H1 (cell line): Measurements from ENCODE around the gene TPRA1. TPM values are rescaled to one million over a fixed set of nuclear protein-coding genes. Genes with fewer than 3 reads are reported as not detected.

Experiments used
- CHD7 ChIP-seq: fragments of 300-600 bp; sonication (generic); IDR thresholded peaks from 2 replicates; pipeline ENCODE4 v1.7.1; 2012; ENCODE audit warnings: low read length, moderate library complexity, mild to moderate bottlenecking, inconsistent platforms; ENCODE audit not compliant: insufficient replicate concordance
- RBBP5 ChIP-seq: IDR thresholded peaks from 2 replicates; pipeline ENCODE4 v1.7.1; 2012; ENCODE audit warnings: low read depth, mild to moderate bottlenecking, inconsistent platforms, low read length, moderate library complexity, borderline replicate concordance
- polyA plus RNA-seq, 7 experiments: library from polyadenylated mRNA; depleted of rRNA in 3 of 7; stranded (reverse) in 5 of 7; unstranded in 2 of 7; fragments of >200 nt in 5 of 7; fragments of 200-250 nt in 2 of 7; gene quantifications; 1 replicate in 5 of 7; 2 replicates in 1 of 7; 4 replicates in 1 of 7; pipeline versions ENCODE4 v1.2.1 to v1.2.3, GENCODE V29; 2011 to 2013; ENCODE audit warnings: missing spikeins in 2 of 7, mixed read lengths in 2 of 7
- total RNA-seq: library from RNA; stranded (reverse); fragmentation: NEBNext Ultra II Directional; extraction: Animal tissue kit (Norgen Biotek cat#: 25700); gene quantifications from 2 replicates; pipeline ENCODE4 v1.2.1, GENCODE V29; 2021
- TF ChIP-seq, protein P1 (sequence below): IDR thresholded peaks from 2 replicates; pipeline ENCODE4 v1.6.1; 2011; ENCODE audit warnings: low read depth, mild to moderate bottlenecking, low read length; ENCODE audit not compliant: insufficient read depth

Gene TPRA1
- total and polyA plus RNA-seq, 2 of the 8 experiments (the other 6 are each of a cell fraction or from before 2014, with no cell fraction given), result 18.8 to 38.5 TPM

- TF ChIP-seq CHD7 (no peak), RBBP5 (no peak)
- TF ChIP-seq, protein P1, sequence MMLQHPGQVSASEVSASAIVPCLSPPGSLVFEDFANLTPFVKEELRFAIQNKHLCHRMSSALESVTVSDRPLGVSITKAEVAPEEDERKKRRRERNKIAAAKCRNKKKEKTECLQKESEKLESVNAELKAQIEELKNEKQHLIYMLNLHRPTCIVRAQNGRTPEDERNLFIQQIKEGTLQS, result no peak
- TF ChIP-seq, all 59 proteins: peak for 0
Observed at GRCh38 chr3:127622031-127622430, 31.5 kb upstream of the TPRA1 start (continued).
